Measurements from ENCODE around the gene ZNF254.

- no peak for TF ChIP-seq GATA2 (IDR thresholded peaks at IDR 0.05; ENCODE audit: low read depth, low read length)
- TF ChIP-seq GATA3 (IDR thresholded peaks at IDR 0.05; ENCODE audit: low read depth, low read length), result no peak
These were observed 16.9 kb upstream of the ZNF254 start for GRCh38 chr19:24069905-24070657.

Measured in SH-SY5Y (cell line).